Hematopoietic multipotent progenitor cell treated with erythropoietin and hydrocortisone succinate and interleukin-3 and kit ligand, for 15 days (in vitro differentiated cells): ENCODE measurements around the gene RIGI.
"Not testable (repeated sequence)": the region's sequence is repeated elsewhere in the genome, so short reads cannot be mapped to it uniquely, and the experiment has no call there.

Source experiments
- DNase-seq: peaks from one replicate; pipeline ENCODE4 v3.0.0-alpha.2; 2015; ENCODE audit warnings: low spot score

RIGI gene

GRCh38 chr9:32526707-32527048 lies 682 bp upstream of the RIGI start:
- DNase-seq: no peak

GRCh38 chr9:32525709-32526030 lies 326 bp downstream of the RIGI start:
- DNase-seq: peak; percentile 21

- DNase-seq: peak; percentile 34
These were observed 896 bp downstream of the RIGI start for GRCh38 chr9:32524892-32525708.

- not testable (repeated sequence) for DNase-seq
These were observed 1.5 kb downstream of the RIGI start for GRCh38 chr9:32524558-32524891.

- DNase-seq: no peak
These were observed 2.1 kb downstream of the RIGI start for GRCh38 chr9:32523910-32524309.

GRCh38 chr9:32518276-32518675 lies 7.7 kb downstream of the RIGI start:
- no peak for DNase-seq

GRCh38 chr9:32516241-32516640 lies 9.8 kb downstream of the RIGI start:
- no peak for DNase-seq

GRCh38 chr9:32508728-32509127 lies 17.3 kb downstream of the RIGI start:
- no peak for DNase-seq

GRCh38 chr9:32503008-32503407 lies 23.0 kb downstream of the RIGI start:
- DNase-seq: no peak

- no peak for DNase-seq
These were observed 23.5 kb downstream of the RIGI start for GRCh38 chr9:32502464-32502863.

- no peak for DNase-seq
These were observed 24.1 kb downstream of the RIGI start for GRCh38 chr9:32501868-32502267.

- no peak for DNase-seq
These were observed 25.2 kb downstream of the RIGI start for GRCh38 chr9:32500768-32501167.

- DNase-seq: no peak
These were observed 28.1 kb downstream of the RIGI start for GRCh38 chr9:32497921-32498320.

- no peak for DNase-seq
These were observed 35.4 kb downstream of the RIGI start for GRCh38 chr9:32490601-32491000.

GRCh38 chr9:32487981-32488380 lies 38.0 kb downstream of the RIGI start:
- DNase-seq: no peak

GRCh38 chr9:32486839-32487562 lies 39.0 kb downstream of the RIGI start:
- DNase-seq: no peak

GRCh38 chr9:32483343-32483742 lies 42.7 kb downstream of the RIGI start:
- no peak for DNase-seq
